HUDEP-2 (cell line): ENCODE results near the gene GLTP.
"Not testable (repeated sequence)": the region's sequence is repeated elsewhere in the genome, so short reads cannot be mapped to it uniquely, and the experiment has no call there.

Experiments used
- DNase-seq, 76 experiments: peaks; one replicate each; lab custom pipeline; 2025; ENCODE audit not compliant: unreplicated experiment in 76 of 76; lab: John Stamatoyannopoulos, UW

GLTP gene

GRCh38 chr12:109905301-109905700 lies 25.0 kb upstream of the GLTP start:
- no peak for DNase-seq

GRCh38 chr12:109902891-109903418 lies 22.6 kb upstream of the GLTP start:
- DNase-seq: no peak

DNA sequence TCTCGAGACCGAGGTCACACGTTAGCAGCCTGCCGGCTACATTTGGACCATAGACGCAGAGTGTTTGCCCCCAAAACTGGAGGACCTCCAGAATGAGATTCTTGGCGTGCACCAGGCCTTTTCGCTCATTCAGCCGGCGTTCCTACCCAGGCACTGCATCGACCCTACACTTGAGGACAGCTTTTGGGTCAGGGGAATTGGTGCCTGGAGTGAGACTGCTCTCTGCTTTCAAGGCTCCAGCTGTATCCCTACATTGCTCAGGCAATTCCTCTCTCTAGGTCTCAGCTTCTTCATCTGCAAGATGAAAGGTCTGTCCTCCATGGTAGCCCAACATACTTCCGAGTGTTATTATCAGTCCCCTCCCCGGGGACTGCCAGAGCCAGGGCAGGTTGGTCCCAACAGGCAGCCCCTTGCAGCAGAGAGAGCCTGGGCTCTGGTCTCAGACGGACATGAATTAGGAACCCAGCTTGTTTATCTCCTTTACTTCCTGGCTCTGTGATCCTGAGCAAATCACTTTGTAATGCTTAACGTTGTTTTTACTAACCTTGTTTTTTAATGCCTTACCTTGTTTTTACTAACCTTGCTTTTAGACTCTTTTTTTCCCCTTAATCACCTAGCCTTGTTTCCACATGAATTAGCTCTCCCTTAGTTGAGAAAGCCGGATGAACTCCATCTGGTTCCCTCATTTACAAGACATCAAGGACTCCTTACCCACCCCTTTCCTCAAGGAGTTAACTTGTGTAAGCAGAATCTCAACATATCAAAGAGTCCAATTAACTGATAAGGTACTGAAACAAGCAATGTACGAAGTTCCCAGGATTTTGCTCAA lies 20.6 kb upstream of the GLTP start:
- DNase-seq: peak in 5 of 76 experiments; percentile 5 to 41 (median 28)

DNA sequence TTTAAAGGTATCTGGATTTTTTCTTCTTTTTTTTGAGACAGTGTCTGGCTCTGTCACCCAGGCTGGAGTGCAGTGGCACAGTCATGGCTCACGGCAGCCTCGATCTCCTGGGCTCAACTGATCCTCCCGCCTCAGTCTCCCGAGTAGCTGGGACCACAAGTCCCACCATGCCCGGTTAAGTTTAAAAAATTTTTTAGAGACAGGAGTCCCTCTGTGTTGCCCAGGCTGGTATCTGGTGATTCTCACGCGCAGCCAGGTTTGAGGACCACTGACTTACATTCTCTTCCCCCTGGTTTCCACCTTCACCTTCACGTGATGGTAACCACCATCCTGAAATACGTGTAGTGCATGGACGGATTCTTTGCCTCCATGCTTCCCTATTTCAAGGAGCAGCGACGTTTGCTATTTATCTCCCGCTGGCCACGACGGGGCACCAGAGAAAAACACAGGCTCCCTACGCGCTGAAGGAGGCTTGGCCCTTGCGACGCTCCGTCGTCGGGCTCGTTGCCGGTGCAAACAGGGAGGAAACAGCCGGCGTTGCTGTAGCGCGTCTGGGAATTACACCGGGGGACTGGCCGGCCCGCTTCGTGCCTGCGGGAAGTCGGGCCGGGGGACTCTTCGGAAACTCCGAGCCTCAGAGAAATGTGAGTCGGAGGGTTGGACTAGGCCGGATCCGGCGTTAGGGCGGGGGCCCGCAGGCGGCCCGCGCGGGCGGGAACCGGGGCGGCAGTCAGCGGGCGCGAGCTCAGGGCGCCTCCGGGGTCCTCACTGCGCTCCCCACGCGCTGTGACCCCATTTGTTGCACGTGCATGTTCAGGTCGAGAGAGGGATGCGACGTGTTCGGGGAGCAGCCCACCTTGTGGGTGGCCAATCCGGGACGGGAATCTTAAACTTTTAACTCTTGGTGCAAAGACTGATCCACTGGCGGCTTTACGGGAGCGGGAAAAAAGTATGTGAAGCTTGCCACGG lies 19.7 kb upstream of the GLTP start, which contains the start of gene TCHP:
TSS of gene TCHP (plus strand) at position 492 of the 969 bp plus-strand sequence. CDS start 2,753 bp downstream, outside the sequence.
- DNase-seq: peak in 73 of 76 experiments; percentile 6 to 80 (median 62)

- DNase-seq: not testable (repeated sequence)
These were observed 19.0 kb upstream of the GLTP start for GRCh38 chr12:109899345-109899744.

DNA sequence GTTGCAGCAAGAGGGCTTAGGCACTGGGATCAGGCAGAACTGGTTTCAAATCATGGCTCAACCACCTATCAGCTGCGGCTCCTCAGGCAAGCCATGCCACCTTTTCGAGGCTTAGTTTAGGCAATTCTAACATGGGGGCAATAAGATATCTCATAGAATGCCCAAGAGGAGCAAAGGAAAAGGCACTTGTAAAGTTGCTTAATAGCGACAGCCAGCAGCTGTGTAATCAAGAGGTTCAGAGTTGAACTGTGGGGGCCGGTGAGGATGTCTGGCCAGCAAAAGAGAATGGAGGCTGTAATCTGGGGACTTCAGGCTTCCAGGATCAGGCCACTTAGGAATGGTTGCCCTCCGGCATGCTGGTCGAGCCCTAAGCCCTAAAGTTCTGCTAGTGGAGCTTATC lies 16.7 kb upstream of the GLTP start:
- DNase-seq: no peak

GRCh38 chr12:109896188-109896587 lies 15.8 kb upstream of the GLTP start:
- DNase-seq: no peak

DNA sequence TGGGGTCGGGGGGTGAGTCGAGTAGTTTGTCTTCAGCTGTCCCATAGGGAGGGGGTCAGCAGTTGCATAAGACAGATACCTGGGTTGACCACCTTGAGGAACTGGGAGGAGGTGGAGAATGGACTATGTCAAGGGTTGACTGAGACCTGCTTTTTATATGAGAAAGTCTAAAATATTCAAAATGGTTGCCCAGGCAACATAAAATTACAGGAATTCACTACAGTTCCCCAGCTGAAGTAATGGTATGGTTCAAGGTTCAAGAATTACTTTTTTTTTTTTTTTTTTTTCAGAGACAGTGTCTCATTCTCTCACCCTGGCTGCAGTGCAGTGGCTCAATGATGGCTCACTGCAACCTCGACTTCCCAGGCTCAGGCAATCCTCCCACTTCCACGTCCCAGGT lies 14.6 kb upstream of the GLTP start:
- DNase-seq: no peak

GRCh38 chr12:109893261-109893995 lies 13.1 kb upstream of the GLTP start:
- no peak for DNase-seq

DNA sequence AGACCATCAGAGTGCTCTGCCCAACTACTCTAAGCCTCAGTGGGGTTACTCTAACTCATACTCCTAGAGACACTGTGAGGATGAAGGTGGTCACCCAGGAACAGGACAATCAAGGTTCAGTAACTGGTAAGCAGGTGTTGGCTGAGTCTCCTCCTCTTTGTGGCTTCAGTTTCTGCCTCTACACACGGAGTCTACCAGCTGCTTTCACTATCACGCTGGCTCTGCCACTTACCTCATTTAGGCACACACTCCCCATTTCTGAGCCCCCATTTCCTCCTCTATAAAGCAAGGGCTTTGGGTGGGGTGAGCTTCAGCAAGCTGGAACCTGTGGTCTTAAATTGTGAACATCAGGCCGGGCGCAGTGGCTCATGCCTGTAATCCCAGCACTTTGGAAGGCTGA lies 12.4 kb upstream of the GLTP start:
- no peak for DNase-seq

GRCh38 chr12:109892165-109892715 lies 11.9 kb upstream of the GLTP start:
- DNase-seq: no peak

DNA sequence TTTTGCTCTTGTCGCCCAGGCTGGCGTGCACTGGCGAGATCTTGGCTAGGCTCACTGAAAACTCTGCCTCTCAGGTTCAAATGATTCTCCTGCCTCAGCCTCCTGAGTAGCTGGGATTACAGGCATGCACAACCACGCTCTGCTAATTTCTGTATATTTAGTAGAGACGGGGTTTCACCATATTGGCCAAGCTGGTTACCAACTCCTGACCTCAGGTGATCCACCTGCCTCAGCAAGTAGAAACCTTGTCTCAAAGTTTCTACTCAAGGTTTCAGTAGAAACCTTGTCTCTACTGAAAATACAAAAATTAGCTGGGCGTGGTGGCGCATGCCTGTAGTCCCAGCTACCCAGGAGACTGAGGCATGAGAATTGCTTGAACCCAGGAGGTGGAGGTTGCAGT lies 11.4 kb upstream of the GLTP start:
- not testable (repeated sequence) for DNase-seq

- no peak for DNase-seq
These were observed 10.4 kb upstream of the GLTP start for GRCh38 chr12:109890620-109891170.

DNA sequence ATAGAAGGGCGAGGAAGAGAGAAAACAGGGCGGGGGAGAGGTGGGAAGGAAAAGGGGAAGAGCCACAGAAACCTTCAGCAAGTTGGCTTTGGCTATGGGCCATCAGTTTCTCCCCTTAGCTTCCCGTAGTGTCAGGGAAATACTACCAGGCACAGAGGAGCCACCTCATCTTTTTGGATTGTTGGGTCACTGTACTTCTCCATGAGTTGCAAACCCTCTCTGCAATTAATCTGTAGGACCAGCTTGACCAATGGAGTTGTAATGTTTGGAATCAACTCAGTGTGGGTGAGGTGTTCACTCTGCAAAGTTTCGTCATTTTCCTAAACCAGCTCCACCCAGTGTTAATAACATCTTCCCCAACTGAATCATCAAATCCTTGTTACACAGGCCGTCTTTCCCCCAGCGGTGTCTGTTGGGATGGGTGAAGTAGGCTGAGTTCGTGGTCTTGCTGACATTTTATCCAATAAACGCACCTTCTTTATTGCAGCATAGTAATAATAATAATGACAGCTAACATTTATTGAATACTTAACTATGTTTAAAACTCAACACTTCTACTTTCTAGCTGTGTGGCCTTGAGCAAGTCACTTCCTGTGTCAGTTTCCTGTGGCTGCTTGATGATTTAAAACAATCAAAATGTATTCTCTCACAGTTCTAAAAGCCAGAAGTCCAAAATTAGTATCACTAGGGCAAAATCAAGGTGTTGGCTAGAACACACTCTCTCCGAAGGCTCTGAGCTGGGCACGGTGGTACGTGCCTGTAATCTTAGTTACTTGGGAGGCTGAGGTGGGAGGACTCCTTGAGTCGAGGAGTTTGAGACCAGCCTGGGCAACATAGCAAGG lies 8.1 kb upstream of the GLTP start:
- DNase-seq: no peak

DNA sequence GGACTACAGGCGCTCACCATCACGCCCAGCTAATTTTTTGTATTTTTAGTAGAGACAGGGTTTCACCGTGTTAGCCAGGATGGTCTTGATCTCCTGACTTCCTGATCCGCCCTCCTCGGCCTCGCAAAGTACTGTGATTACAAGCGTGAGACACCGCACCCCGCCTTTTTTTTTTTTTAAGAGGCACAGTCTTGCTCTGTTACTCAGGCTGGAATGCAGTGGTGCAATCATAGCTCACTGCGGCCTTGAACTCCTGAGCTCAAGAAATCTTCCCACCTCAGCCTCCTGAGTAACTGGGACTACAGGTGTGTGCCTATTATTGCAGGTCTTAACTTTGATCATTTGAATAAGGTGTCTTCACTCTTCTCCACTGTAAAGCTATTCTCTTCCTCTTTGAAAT lies 5.3 kb upstream of the GLTP start:
- DNase-seq: no peak

GRCh38 chr12:109883461-109883860 lies 3.1 kb upstream of the GLTP start:
- DNase-seq: peak in 28 of 76 experiments; percentile 4 to 44 (median 20)

DNA sequence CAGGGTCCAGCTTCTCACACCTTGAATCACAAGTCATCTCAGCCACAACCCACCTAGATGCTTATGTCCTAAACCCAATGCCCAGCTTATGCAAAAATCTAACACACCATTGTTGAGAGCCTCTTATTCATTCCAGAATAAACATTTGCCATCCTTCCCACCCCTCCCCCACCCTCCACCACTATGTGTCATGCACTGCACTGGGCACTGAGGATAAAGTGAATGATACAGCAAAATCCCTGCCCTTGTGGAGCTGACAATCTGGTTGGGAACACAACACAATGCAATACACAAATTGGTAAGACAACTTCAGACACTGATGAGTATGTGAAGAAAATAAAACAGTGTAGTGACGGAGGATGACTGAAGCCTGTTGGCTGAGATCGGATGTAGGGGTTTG lies 1.4 kb upstream of the GLTP start:
- no peak for DNase-seq

DNA sequence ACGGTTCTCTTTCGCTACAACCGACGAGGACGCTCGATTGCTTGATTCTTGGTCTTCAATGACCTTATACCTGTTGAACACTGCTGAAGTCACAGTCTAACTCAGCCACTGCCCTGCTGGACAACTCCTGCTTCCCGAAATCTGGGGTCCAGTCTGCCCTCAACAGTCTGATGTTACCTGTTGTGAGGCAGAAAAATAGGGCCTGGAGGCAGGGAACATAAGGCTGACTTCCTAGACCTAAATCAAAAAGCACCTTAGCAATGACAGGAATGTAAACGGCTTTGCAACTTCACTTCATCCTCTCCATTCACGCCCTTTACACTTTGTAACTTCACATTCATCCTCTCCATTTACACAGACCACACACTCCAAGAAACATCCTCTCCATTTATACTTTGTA lies 597 bp upstream of the GLTP start:
- DNase-seq: peak in 1 of 76 experiments; percentile 1
